OCI-LY1 (cell line): ENCODE data around the gene SLC6A8.

ENCODE experiments used
- CTCF ChIP-seq: fragments of 200-600 bp; sonication (generic), shearing (Covaris generic); IDR thresholded peaks from 2 replicates; pipeline ENCODE4 v1.5.1; 2017; ENCODE audit warnings: mild to moderate bottlenecking, antibody characterized with exemption, low read length, moderate library complexity, mixed read lengths
- EZH2 ChIP-seq: fragments of 200-600 bp; sonication (generic), shearing (Covaris generic); IDR thresholded peaks from 2 replicates; pipeline ENCODE4 v1.8.0; 2017; ENCODE audit warnings: borderline replicate concordance, mixed run types, mild to moderate bottlenecking, antibody characterized with exemption, low read length, moderate library complexity, mixed read lengths

GRCh38 chrX:153688911-153689590, 1.3 kb downstream of the SLC6A8 start:
- no peak for TF ChIP-seq EZH2
- no peak for TF ChIP-seq CTCF
